C1 segment of cervical spinal cord (tissue), 14 donors: ENCODE data around the gene CBX5.
"Not testable (repeated sequence)": the region's sequence is repeated elsewhere in the genome, so short reads cannot be mapped to it uniquely, and the experiment has no call there.

ENCODE experiments used
- DNase-seq, 14 donors: peaks; one replicate each; lab custom pipeline; 2025; lab: John Stamatoyannopoulos, UW

CBX5 gene

GRCh38 chr12:54266852-54267251 lies 13.1 kb downstream of the CBX5 start:
- no peak for DNase-seq

GRCh38 chr12:54265364-54265812 lies 14.5 kb downstream of the CBX5 start:
- no peak for DNase-seq

- no peak for DNase-seq
Measured at GRCh38 chr12:54262403-54262925, 17.5 kb downstream of the CBX5 start.

GRCh38 chr12:54261815-54262402 lies 18.0 kb downstream of the CBX5 start:
- no peak for DNase-seq

GRCh38 chr12:54259194-54260011 lies 20.5 kb downstream of the CBX5 start:
- DNase-seq: peak in 13 of 14 donors; percentile 25 to 85 (median 56)

GRCh38 chr12:54258201-54258681 lies 21.7 kb downstream of the CBX5 start:
- DNase-seq: no peak

GRCh38 chr12:54257332-54257731 lies 22.6 kb downstream of the CBX5 start:
- DNase-seq: peak in 1 of 14 donors; percentile 8

GRCh38 chr12:54253240-54253639 lies 26.7 kb downstream of the CBX5 start:
- DNase-seq: no peak

- DNase-seq: peak in 1 of 14 donors; percentile 3
Measured at GRCh38 chr12:54251667-54252284, 28.1 kb downstream of the CBX5 start.

- no peak for DNase-seq
Measured at GRCh38 chr12:54249489-54249888, 30.4 kb downstream of the CBX5 start.

GRCh38 chr12:54246011-54246641 lies 33.8 kb downstream of the CBX5 start:
- DNase-seq: no peak

GRCh38 chr12:54240971-54241588 lies 38.8 kb downstream of the CBX5 start:
- no peak for DNase-seq

- no peak for DNase-seq
Measured at GRCh38 chr12:54240129-54240528, 39.8 kb downstream of the CBX5 start.

- DNase-seq: no peak
Measured at GRCh38 chr12:54239620-54240019, 40.3 kb downstream of the CBX5 start.

GRCh38 chr12:54238531-54238930 lies 41.4 kb downstream of the CBX5 start:
- no peak for DNase-seq

- DNase-seq: no peak
Measured at GRCh38 chr12:54232790-54233189, 47.1 kb downstream of the CBX5 start.

GRCh38 chr12:54231269-54231668 lies 48.7 kb downstream of the CBX5 start:
- peak in 1 of 14 donors; percentile 84 for DNase-seq

- DNase-seq: no peak
Measured at GRCh38 chr12:54230555-54230954, 49.4 kb downstream of the CBX5 start.

GRCh38 chr12:54229624-54230212 lies 50.2 kb downstream of the CBX5 start:
- DNase-seq: peak in 3 of 14 donors; percentile 4 to 65 (median 16)

- DNase-seq: no peak
Measured at GRCh38 chr12:54228471-54228870, 51.5 kb downstream of the CBX5 start.

GRCh38 chr12:54227927-54228326 lies 52.0 kb downstream of the CBX5 start:
- not testable (repeated sequence) for DNase-seq
